Measurements from ENCODE around the gene RAD52. TPM values are rescaled to one million over a fixed set of nuclear protein-coding genes. Genes with fewer than 3 reads are reported as not detected.
A peak's percentile ranks its signal among the peaks of the same experiment; 100 is the strongest.

RAD52 gene
- total and polyA plus RNA-seq, 7 donors: 5.9 to 14.4 (median 7.2) TPM

DNA sequence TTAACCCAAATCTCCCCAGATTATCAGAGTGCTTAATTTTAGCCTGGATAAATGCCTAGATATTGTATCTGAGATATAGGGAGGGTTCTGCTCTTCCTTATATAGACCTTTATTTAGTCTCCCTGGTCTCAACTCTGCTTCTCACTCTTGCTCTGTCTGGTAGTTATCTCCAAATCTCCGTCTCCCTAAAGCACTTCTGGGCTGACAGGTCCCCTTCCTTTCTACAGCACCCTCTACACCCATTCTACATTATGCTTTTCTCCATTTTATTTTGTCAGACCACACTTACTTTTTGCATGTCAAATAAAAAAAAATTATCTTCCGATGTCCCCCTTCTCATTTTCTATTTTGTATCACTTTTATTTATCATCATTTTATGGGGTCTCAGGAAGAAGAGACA is 39.6 kb upstream of the RAD52 start:
- TF ChIP-seq, protein P1, sequence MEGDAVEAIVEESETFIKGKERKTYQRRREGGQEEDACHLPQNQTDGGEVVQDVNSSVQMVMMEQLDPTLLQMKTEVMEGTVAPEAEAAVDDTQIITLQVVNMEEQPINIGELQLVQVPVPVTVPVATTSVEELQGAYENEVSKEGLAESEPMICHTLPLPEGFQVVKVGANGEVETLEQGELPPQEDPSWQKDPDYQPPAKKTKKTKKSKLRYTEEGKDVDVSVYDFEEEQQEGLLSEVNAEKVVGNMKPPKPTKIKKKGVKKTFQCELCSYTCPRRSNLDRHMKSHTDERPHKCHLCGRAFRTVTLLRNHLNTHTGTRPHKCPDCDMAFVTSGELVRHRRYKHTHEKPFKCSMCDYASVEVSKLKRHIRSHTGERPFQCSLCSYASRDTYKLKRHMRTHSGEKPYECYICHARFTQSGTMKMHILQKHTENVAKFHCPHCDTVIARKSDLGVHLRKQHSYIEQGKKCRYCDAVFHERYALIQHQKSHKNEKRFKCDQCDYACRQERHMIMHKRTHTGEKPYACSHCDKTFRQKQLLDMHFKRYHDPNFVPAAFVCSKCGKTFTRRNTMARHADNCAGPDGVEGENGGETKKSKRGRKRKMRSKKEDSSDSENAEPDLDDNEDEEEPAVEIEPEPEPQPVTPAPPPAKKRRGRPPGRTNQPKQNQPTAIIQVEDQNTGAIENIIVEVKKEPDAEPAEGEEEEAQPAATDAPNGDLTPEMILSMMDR (IDR thresholded peaks at IDR 0.05): no peak
- H3K27me3 ChIP-seq (ENCODE audit: insufficient read depth in 3 of 3, low read length in 2 of 3): no peaks in the 10 kb centered on the region
- intact Hi-C loops (cut with DNase I): no loop called here
- H3K4me1 ChIP-seq: peaks cover 32% of the 10 kb centered on the region
- WGBS, 3 donors: 74 to 81% (median 79%) methylated on average over 2 of the region's 2 CpGs
- peak overlapping the region; percentile 100 for H3K27ac ChIP-seq
- ATAC-seq (no peak), DNase-seq (no peak)
- no peaks in the 10 kb centered on the region for H3K9me3 ChIP-seq
- peaks cover 0 to 27% of the 10 kb centered on the region in 2 donors for H3K36me3 ChIP-seq (ENCODE audit: insufficient read depth in 1 of 2, low read depth in 1 of 2)
- peak overlapping the region; percentile 94 for H3K4me3 ChIP-seq

DNA sequence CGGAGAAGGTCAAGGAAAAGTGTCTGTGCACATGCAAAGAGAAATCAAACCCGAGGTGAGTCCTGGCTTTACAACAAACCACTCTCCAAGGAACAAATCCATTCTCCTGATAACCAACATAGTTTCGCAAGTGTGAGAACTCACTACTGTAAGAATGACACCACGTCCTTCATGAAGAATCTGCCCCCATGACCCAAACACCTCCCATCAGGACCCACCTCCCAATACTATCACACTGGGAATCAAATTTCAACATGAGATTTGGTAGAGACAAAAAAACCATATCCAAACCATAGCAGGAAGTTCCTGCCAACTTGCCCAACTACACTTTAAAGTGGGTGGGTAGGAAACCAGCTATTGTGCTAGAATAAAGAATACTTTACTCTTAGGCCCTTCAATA is 39.2 kb upstream of the RAD52 start:
- WGBS, 3 donors: 74 to 77% (median 76%) methylated on average over 4 of the region's 4 CpGs
- intact Hi-C loops (cut with DNase I): no loop called here
- Histone ChIP-seq H3K36me3 (ENCODE audit: insufficient read depth in 1 of 2, low read depth in 1 of 2) (peaks cover 0 to 27% of the 10 kb centered on the region in 2 donors), H3K27ac (peak overlapping the region; percentile 100), H3K27me3 (ENCODE audit: insufficient read depth in 3 of 3, low read length in 2 of 3) (no peaks in the 10 kb centered on the region), H3K4me1 (peaks cover 29% of the 10 kb centered on the region), H3K4me3 (peak overlapping the region; percentile 94), H3K9me3 (no peaks in the 10 kb centered on the region)
- ATAC-seq (no peak), DNase-seq (no peak)
- TF ChIP-seq, protein P1 (IDR thresholded peaks at IDR 0.05): no peak

DNA sequence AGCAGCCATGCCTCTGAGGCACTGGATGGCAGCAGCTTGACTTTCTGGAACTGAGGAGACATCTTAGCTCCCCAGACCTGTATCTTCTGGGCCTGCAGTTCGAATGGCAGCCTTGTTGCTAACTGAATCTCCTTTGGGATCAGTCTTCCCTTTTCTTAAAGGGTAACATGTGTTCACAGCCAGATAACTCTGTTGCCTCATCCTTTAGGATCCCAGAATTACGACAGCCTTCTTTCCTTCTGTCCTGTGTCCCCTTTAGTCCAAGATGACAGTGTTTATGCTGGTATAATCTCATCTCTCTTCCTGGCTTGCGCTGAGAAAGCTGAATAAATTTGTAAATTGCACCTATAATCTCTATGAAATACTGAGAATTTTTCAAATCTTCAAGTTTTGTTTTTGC is 32.5 kb upstream of the RAD52 start:
- WGBS, 3 donors: 82 to 85% (median 82%) methylated on average over 3 of the region's 3 CpGs
- Histone ChIP-seq H3K9me3 (no peaks in the 10 kb centered on the region), H3K36me3 (ENCODE audit: insufficient read depth in 1 of 2, low read depth in 1 of 2) (peaks cover 0 to 11% of the 10 kb centered on the region in 2 donors), H3K4me1 (no peaks in the 10 kb centered on the region), H3K27ac (no peak overlapping the region), H3K4me3 (no peak overlapping the region), H3K27me3 (ENCODE audit: insufficient read depth in 3 of 3, low read length in 2 of 3) (no peaks in the 10 kb centered on the region)
- ATAC-seq (no peak), DNase-seq (no peak)
- intact Hi-C loops (cut with DNase I): no loop called here
- TF ChIP-seq, protein P1 (IDR thresholded peaks at IDR 0.05): no peak

DNA sequence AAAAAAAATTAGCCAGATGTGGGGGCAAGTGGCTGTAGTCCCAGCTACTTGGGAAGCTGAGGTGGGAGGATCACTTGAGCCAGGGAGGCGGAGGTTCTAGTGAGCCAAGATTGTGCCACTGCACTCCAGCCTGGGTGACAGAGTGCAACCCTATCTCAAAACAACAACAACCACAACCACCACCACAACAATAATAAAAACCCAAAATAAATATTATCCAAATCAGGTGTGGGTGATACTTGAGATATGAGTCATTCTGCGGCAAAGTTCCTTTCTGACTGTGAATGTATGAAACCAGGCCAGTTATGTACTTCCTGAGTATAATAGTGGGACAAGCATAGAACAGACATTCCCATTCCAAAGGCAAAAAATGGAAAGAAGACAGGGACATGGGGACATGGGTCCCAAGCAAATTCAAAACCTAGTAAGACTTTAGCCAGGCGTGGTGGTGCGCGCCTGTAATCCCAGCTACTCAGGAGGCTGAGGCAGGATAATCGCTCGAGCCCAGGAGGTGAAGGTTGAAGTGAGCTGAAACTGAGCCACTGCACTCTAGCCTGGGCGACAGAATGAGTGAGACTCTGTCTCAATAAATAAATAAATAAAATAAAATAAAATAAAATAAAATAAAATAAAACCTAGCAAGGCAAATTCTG is 31.8 kb upstream of the RAD52 start:
- ATAC-seq (no peak), DNase-seq (no peak)
- 96 to 98% (median 96%) methylated on average over 8 of the region's 8 CpGs for WGBS, 3 donors
- Histone ChIP-seq H3K27ac (no peak overlapping the region), H3K4me3 (no peak overlapping the region), H3K4me1 (no peaks in the 10 kb centered on the region), H3K36me3 (ENCODE audit: insufficient read depth in 1 of 2, low read depth in 1 of 2) (peaks cover 0 to 4% of the 10 kb centered on the region in 2 donors), H3K9me3 (no peaks in the 10 kb centered on the region), H3K27me3 (ENCODE audit: insufficient read depth in 3 of 3, low read length in 2 of 3) (no peaks in the 10 kb centered on the region)
- intact Hi-C loops (cut with DNase I): no loop called here
- TF ChIP-seq, protein P1 (IDR thresholded peaks at IDR 0.05): no peak

DNA sequence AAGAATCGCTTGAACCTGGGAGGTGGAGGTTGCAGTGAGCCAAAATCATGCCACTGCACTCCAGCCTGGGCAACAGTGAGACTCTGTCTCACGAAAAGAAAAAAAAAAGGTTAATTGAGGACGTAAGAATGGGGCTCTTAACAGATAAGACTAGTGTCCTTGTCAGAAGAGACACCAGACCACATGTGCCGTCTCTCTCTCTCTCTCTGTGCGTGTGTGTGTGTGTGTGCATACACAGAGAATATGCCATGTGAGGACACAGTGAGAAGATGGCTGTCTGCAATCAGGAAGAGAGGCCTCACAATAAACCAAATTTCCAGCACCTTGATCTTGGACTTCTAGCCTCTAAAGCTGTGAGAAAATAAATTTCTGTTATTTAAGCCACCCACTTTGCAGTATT is 29.9 kb upstream of the RAD52 start:
- no peak overlapping the region for H3K27ac ChIP-seq
- peaks cover 4% of the 10 kb centered on the region for H3K4me1 ChIP-seq
- no peaks in the 10 kb centered on the region for H3K36me3 ChIP-seq (ENCODE audit: insufficient read depth in 1 of 2, low read depth in 1 of 2)
- DNase-seq (no peak), ATAC-seq (no peak)
- TF ChIP-seq, protein P1 (IDR thresholded peaks at IDR 0.05): no peak
- intact Hi-C loops (cut with DNase I): no loop called here
- H3K27me3 ChIP-seq (ENCODE audit: insufficient read depth in 3 of 3, low read length in 2 of 3): no peaks in the 10 kb centered on the region
- WGBS, 3 donors: 75 to 91% (median 77%) methylated on average over 5 of the region's 5 CpGs
- no peaks in the 10 kb centered on the region for H3K9me3 ChIP-seq
- H3K4me3 ChIP-seq: no peak overlapping the region
